Fibroblast of gingiva (primary cell): ENCODE measurements around the gene CAMSAP2.

Source experiments
- DNase-seq: peaks from one replicate; pipeline ENCODE4 v3.0.0-alpha.2; 2011; ENCODE audit warnings: low read depth

Gene CAMSAP2

GRCh38 chr1:200885623-200886402 lies 147.1 kb downstream of the CAMSAP2 start:
- DNase-seq, result no peak

GRCh38 chr1:200886594-200886993 lies 147.9 kb downstream of the CAMSAP2 start:
- no peak for DNase-seq

- DNase-seq, result no peak
Observed at GRCh38 chr1:200887036-200887435, 148.3 kb downstream of the CAMSAP2 start.

- DNase-seq, result no peak
Observed at GRCh38 chr1:200887772-200888348, 149.2 kb downstream of the CAMSAP2 start.

- DNase-seq, result no peak
Observed at GRCh38 chr1:200888349-200888838, 149.7 kb downstream of the CAMSAP2 start.

GRCh38 chr1:200889571-200889970 lies 150.9 kb downstream of the CAMSAP2 start:
- no peak for DNase-seq

- no peak for DNase-seq
Observed at GRCh38 chr1:200890027-200890426, 151.3 kb downstream of the CAMSAP2 start.

GRCh38 chr1:200890818-200891773 lies 152.4 kb downstream of the CAMSAP2 start:
- peak; percentile 49 for DNase-seq

GRCh38 chr1:200891774-200892157 lies 153.1 kb downstream of the CAMSAP2 start:
- DNase-seq, result no peak

GRCh38 chr1:200892546-200892945 lies 153.9 kb downstream of the CAMSAP2 start:
- no peak for DNase-seq

- no peak for DNase-seq
Observed at GRCh38 chr1:200892958-200893357, 154.3 kb downstream of the CAMSAP2 start.

GRCh38 chr1:200893411-200893901 lies 154.8 kb downstream of the CAMSAP2 start:
- no peak for DNase-seq

- DNase-seq, result no peak
Observed at GRCh38 chr1:200894712-200895442, 156.2 kb downstream of the CAMSAP2 start, which contains the start of gene INAVA. Gene INAVA (plus strand): TSS chr1:200894900. CDS start chr1:200898401, 3,501 bp downstream.

- DNase-seq, result no peak
Observed at GRCh38 chr1:200895443-200895789, 156.7 kb downstream of the CAMSAP2 start.

GRCh38 chr1:200895801-200896530 lies 157.3 kb downstream of the CAMSAP2 start:
- DNase-seq, result no peak

GRCh38 chr1:200896531-200897196 lies 158.0 kb downstream of the CAMSAP2 start:
- no peak for DNase-seq

GRCh38 chr1:200897259-200897658 lies 158.6 kb downstream of the CAMSAP2 start:
- DNase-seq, result no peak

- DNase-seq, result no peak
Observed at GRCh38 chr1:200899015-200899386, 160.3 kb downstream of the CAMSAP2 start.

- DNase-seq, result no peak
Observed at GRCh38 chr1:200899451-200899915, 160.8 kb downstream of the CAMSAP2 start.
